HG03039 (cell line): ENCODE measurements around the gene CDH4.

Experiments used
- ATAC-seq: cut with Tn5 transposase; IDR thresholded peaks from one replicate; pipeline ENCODE4 v1.9.1; 2021; ENCODE audit warnings: mild to moderate bottlenecking, moderate library complexity; ENCODE audit not compliant: unreplicated experiment

The CDH4 gene

GRCh38 chr20:61354001-61354390 lies 101.9 kb downstream of the CDH4 start:
- ATAC-seq, result no peak

GRCh38 chr20:61354501-61354900 lies 102.4 kb downstream of the CDH4 start:
- ATAC-seq, result no peak

- no peak for ATAC-seq
Observed at GRCh38 chr20:61354901-61355495, 102.9 kb downstream of the CDH4 start.

- no peak for ATAC-seq
Observed at GRCh38 chr20:61355585-61355984, 103.5 kb downstream of the CDH4 start.

- ATAC-seq, result no peak
Observed at GRCh38 chr20:61356196-61356595, 104.1 kb downstream of the CDH4 start.

GRCh38 chr20:61357119-61357518 lies 105.1 kb downstream of the CDH4 start:
- no peak for ATAC-seq

GRCh38 chr20:61359254-61359653 lies 107.2 kb downstream of the CDH4 start:
- ATAC-seq, result no peak

GRCh38 chr20:61360296-61360695 lies 108.2 kb downstream of the CDH4 start:
- ATAC-seq, result no peak

- ATAC-seq, result no peak
Observed at GRCh38 chr20:61360940-61361339, 108.9 kb downstream of the CDH4 start.

GRCh38 chr20:61361501-61361900 lies 109.4 kb downstream of the CDH4 start:
- no peak for ATAC-seq

- ATAC-seq, result no peak
Observed at GRCh38 chr20:61364147-61364546, 112.1 kb downstream of the CDH4 start.

GRCh38 chr20:61366914-61367313 lies 114.9 kb downstream of the CDH4 start:
- no peak for ATAC-seq

GRCh38 chr20:61369731-61370520 lies 117.9 kb downstream of the CDH4 start:
- ATAC-seq, result no peak

- ATAC-seq, result no peak
Observed at GRCh38 chr20:61370841-61371303, 118.8 kb downstream of the CDH4 start.

GRCh38 chr20:61371501-61372136 lies 119.6 kb downstream of the CDH4 start:
- no peak for ATAC-seq

- ATAC-seq, result no peak
Observed at GRCh38 chr20:61372137-61373054, 120.3 kb downstream of the CDH4 start.

- ATAC-seq, result no peak
Observed at GRCh38 chr20:61373055-61373399, 121.0 kb downstream of the CDH4 start.

GRCh38 chr20:61373956-61374545 lies 122.0 kb downstream of the CDH4 start:
- no peak for ATAC-seq

- no peak for ATAC-seq
Observed at GRCh38 chr20:61376541-61377240, 124.6 kb downstream of the CDH4 start.
